Osteocyte (in vitro differentiated cells): ENCODE measurements around the gene CROCC2. TPM values are rescaled to one million over a fixed set of nuclear protein-coding genes. Genes with fewer than 3 reads are reported as not detected.

Experiments
- DNase-seq: peaks from one replicate; pipeline ENCODE4 v3.0.0; 2021; ENCODE audit warnings: mixed read lengths; ENCODE audit not compliant: unreplicated experiment; ENCODE audit errors: extremely low spot score
- H3K27ac Mint-ChIP-seq: one replicate; pipeline ENCODE4 v1.8.0; 2021; ENCODE audit warnings: mild to moderate bottlenecking, mixed read lengths; ENCODE audit not compliant: unreplicated experiment
- H3K27me3 Mint-ChIP-seq: one replicate; pipeline ENCODE4 v1.8.0; 2021; ENCODE audit warnings: mixed read lengths; ENCODE audit not compliant: unreplicated experiment
- H3K36me3 Mint-ChIP-seq: one replicate; pipeline ENCODE4 v1.8.0; 2021; ENCODE audit warnings: mixed read lengths; ENCODE audit not compliant: unreplicated experiment
- H3K4me1 Mint-ChIP-seq: one replicate; pipeline ENCODE4 v1.8.0; 2021; ENCODE audit warnings: mixed read lengths; ENCODE audit not compliant: unreplicated experiment
- H3K4me3 Mint-ChIP-seq: one replicate; pipeline ENCODE4 v1.8.0; 2021; ENCODE audit warnings: mild to moderate bottlenecking, moderate library complexity, mixed read lengths; ENCODE audit not compliant: unreplicated experiment
- H3K9me3 Mint-ChIP-seq: one replicate; pipeline ENCODE4 v1.8.0; 2021; ENCODE audit warnings: mixed read lengths; ENCODE audit not compliant: unreplicated experiment
- CTCF ChIP-seq: fragments of 200-600 bp; sonication (generic); IDR thresholded peaks from 2 replicates; pipeline ENCODE4 v1.5.0; 2021; ENCODE audit warnings: antibody characterized with exemption, mild to moderate bottlenecking, moderate library complexity
- total RNA-seq: library from RNA; stranded (reverse); gene quantifications from 2 replicates; pipeline ENCODE4 v1.2.1, GENCODE V29; 2021

The CROCC2 gene
- total RNA-seq, 1 donor from 2014 or later, result not detected

GRCh38 chr2:240896871-240897692 lies 9.1 kb upstream of the CROCC2 start:
- peaks cover 6% of the 10 kb centered on the region for H3K9me3 Mint-ChIP-seq
- H3K27ac Mint-ChIP-seq, result no peak overlapping the region
- no peak for DNase-seq
- peaks cover 2% of the 10 kb centered on the region for H3K4me1 Mint-ChIP-seq
- TF ChIP-seq CTCF, result no peak
- H3K36me3 Mint-ChIP-seq, result no peaks in the 10 kb centered on the region
- peaks cover 4% of the 10 kb centered on the region for H3K27me3 Mint-ChIP-seq
- no peak overlapping the region for H3K4me3 Mint-ChIP-seq

DNA sequence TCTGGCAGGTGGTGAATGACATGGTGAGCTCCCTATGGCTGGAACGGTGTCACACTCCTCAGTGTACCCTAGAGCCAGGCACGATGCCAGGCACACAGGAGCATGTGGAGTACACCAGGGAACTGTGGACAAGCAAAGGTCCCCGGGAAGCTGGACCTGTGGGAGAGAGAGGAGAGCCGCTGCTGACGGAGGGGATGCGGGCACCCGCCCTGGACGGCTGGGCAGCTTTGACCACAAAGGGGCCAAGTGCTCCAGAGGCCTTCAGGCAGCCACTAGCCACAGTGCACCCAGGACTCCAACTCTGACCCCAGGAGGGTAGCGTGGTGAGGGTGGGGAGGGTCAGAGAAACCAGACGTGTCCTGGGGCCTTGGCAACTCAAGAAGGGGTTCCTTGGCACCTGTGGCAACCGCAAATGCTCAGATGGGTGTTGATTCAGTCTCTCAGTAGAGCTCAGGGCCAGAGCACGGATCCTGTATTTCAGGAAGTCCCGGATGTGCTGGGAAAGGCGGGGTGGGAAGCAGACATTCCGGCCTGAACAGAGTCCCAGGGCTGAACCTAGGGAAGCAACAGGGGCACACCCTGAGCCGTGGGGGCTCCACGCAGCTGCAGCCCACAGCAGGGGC lies 7.9 kb upstream of the CROCC2 start:
- no peak for DNase-seq
- H3K9me3 Mint-ChIP-seq, result peaks cover 6% of the 10 kb centered on the region

DNA sequence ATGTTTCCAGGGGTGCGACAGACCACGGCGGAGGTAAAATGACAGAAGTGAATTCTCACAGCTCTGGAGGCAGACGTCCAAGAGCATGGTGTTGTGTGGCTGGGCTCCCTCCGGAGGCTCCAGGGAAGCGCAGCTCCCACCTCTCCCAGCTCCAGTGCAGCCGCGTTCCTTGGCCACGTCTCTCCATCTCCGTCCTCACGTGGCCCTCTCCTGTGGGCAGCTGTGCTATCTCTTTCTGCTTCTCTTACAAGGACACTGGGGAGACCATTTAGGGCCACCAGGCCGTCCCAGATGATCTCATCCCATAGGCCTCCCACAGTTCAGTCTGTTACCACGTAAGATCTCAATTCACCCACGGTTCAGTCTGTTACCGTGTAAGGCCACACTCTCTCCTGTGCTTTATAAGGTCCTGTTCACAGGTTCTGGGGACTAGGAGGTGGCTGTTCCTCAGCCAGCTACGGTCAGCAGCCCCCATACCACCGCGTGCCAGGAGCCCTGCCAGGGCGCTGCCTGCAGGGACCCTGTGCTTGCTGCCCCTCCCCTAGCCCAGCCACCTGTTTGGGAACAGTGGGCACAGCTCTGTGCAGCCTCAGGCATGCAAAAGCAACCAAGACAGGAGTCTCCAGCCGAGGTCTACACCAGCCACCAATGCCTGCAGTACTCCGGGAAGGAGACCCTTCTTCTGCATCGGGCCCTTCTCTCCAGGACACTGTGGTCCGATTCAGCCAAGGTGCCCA lies 7.2 kb upstream of the CROCC2 start:
- H3K4me3 Mint-ChIP-seq, result no peak overlapping the region
- H3K4me1 Mint-ChIP-seq, result no peaks in the 10 kb centered on the region
- peaks cover 9% of the 10 kb centered on the region for H3K27me3 Mint-ChIP-seq
- TF ChIP-seq CTCF, result no peak
- no peaks in the 10 kb centered on the region for H3K36me3 Mint-ChIP-seq
- no peak overlapping the region for H3K27ac Mint-ChIP-seq
- DNase-seq, result no peak
- peaks cover 6% of the 10 kb centered on the region for H3K9me3 Mint-ChIP-seq

More for the DNA sequence above, 7.9 kb upstream of the CROCC2 start:
- TF ChIP-seq CTCF, result no peak
- H3K4me3 Mint-ChIP-seq, result no peak overlapping the region
- peaks cover 9% of the 10 kb centered on the region for H3K27me3 Mint-ChIP-seq
- peaks cover 2% of the 10 kb centered on the region for H3K4me1 Mint-ChIP-seq
- no peaks in the 10 kb centered on the region for H3K36me3 Mint-ChIP-seq
- H3K27ac Mint-ChIP-seq, result no peak overlapping the region

- H3K27ac Mint-ChIP-seq, result no peak overlapping the region
- no peaks in the 10 kb centered on the region for H3K36me3 Mint-ChIP-seq
- H3K27me3 Mint-ChIP-seq, result peaks cover 9% of the 10 kb centered on the region
- no peak for DNase-seq
- peaks cover 6% of the 10 kb centered on the region for H3K9me3 Mint-ChIP-seq
- no peaks in the 10 kb centered on the region for H3K4me1 Mint-ChIP-seq
- no peak overlapping the region for H3K4me3 Mint-ChIP-seq
- no peak for TF ChIP-seq CTCF
These were observed 6.7 kb upstream of the CROCC2 start for GRCh38 chr2:240899468-240899865.
